Chondrocyte (in vitro differentiated cells): Measurements from ENCODE around the gene BNC2. TPM values are rescaled to one million over a fixed set of nuclear protein-coding genes. Genes with fewer than 3 reads are reported as not detected.

Source experiments
- DNase-seq: peaks from one replicate; pipeline ENCODE4 v3.0.0; 2021; ENCODE audit warnings: mixed read lengths, low spot score
- H3K27ac Mint-ChIP-seq: one replicate; pipeline ENCODE4 v1.8.0; 2021; ENCODE audit warnings: mild to moderate bottlenecking, moderate library complexity, mixed read lengths; ENCODE audit not compliant: unreplicated experiment
- H3K27me3 Mint-ChIP-seq: 2 replicates; pipeline ENCODE4 v1.8.0; 2021; ENCODE audit warnings: low read depth, mixed read lengths
- H3K36me3 Mint-ChIP-seq: 2 replicates; pipeline ENCODE4 v1.8.0; 2021; ENCODE audit warnings: low read depth, mixed read lengths
- H3K4me1 Mint-ChIP-seq: 2 replicates; pipeline ENCODE4 v1.8.0; 2021; ENCODE audit warnings: low read depth, mild to moderate bottlenecking, mixed read lengths
- H3K4me3 Mint-ChIP-seq: one replicate; pipeline ENCODE4 v1.8.0; 2021; ENCODE audit warnings: mild to moderate bottlenecking, moderate library complexity, mixed read lengths; ENCODE audit not compliant: unreplicated experiment
- H3K9me3 Mint-ChIP-seq: 2 replicates; pipeline ENCODE4 v1.8.0; 2021; ENCODE audit warnings: low read depth, mixed read lengths
- CTCF ChIP-seq: fragments of 200-600 bp; sonication (generic); IDR thresholded peaks from 2 replicates; pipeline ENCODE4 v1.5.0; 2021; ENCODE audit warnings: antibody characterized with exemption, mild to moderate bottlenecking, moderate library complexity
- total RNA-seq: library from RNA; stranded (reverse); gene quantifications from 3 replicates; pipeline ENCODE4 v1.2.1, GENCODE V29; 2021

Gene BNC2
- total RNA-seq, 1 donor from 2014 or later, result 17.8 TPM

DNA sequence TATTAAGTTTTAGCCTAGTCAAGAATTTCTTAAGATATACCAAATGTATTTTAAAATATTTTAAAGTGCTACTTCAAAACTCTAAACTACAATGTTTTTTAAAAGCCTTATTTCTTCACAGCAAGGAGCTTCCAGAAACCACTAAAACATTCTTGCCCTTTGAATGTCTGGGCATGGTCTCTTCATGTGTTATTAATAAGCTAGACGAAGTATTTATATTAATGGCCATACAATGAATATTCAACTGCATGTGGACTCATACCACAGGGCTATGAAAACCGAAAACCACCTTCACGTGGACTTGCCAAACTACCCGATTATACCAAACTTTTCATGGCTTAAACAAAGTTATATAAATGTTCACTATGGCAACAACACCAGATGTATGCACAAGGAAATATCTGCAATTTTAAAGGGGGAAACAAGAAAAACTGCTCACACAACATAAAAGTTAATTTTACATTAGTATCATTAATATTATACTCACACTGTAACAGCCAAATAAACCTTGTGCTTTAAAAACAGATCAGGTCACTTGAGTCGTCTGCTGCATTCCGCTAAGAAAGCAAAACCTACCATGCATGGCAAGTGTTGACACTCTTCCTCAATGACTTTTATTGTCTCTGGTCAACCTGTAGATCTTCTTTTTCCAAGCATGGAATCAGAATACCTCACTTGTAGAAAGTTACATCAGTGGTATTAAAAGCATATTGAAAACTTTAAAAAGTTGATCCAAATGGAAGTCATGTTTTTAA lies 246.3 kb downstream of the BNC2 start:
- no peaks in the 10 kb centered on the region for H3K9me3 Mint-ChIP-seq
- H3K27me3 Mint-ChIP-seq, result no peaks in the 10 kb centered on the region
- no peak overlapping the region for H3K4me3 Mint-ChIP-seq

DNA sequence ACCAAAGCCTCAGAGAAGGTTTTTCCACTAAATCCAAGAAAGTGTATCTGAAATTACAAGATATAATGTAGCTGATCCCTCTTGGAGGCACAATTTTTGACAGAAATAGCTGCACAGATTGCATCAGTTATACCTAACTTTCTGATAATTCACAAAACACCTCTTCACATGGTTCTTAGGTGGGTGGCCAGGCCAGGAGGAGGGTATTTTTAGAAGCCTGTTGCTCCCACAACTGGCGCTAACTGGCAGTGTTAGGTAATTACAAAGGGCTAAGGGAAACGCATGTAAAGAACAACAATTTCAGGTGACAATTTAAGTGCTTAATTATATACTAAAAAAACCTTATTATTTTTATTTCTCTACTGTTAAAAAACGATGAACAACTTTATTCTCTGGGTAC lies 247.9 kb downstream of the BNC2 start:
- no peak for DNase-seq
- no peaks in the 10 kb centered on the region for H3K36me3 Mint-ChIP-seq
- H3K27ac Mint-ChIP-seq, result no peak overlapping the region
- no peaks in the 10 kb centered on the region for H3K9me3 Mint-ChIP-seq
- no peak for TF ChIP-seq CTCF
- H3K4me1 Mint-ChIP-seq, result peaks cover 72% of the 10 kb centered on the region
- no peak overlapping the region for H3K4me3 Mint-ChIP-seq
- H3K27me3 Mint-ChIP-seq, result no peaks in the 10 kb centered on the region

More for the DNA sequence above, 246.3 kb downstream of the BNC2 start:
- peak overlapping the region; percentile 13 for H3K27ac Mint-ChIP-seq
- H3K4me1 Mint-ChIP-seq, result peaks cover 77% of the 10 kb centered on the region
- no peak for TF ChIP-seq CTCF
- DNase-seq, result no peak
- no peaks in the 10 kb centered on the region for H3K36me3 Mint-ChIP-seq

- no peaks in the 10 kb centered on the region for H3K36me3 Mint-ChIP-seq
- H3K9me3 Mint-ChIP-seq, result no peaks in the 10 kb centered on the region
- H3K27me3 Mint-ChIP-seq, result no peaks in the 10 kb centered on the region
- H3K4me1 Mint-ChIP-seq, result peaks cover 47% of the 10 kb centered on the region
- no peak for TF ChIP-seq CTCF
- H3K27ac Mint-ChIP-seq, result peak overlapping the region; percentile 50
- H3K4me3 Mint-ChIP-seq, result no peak overlapping the region
- no peak for DNase-seq
These were observed 250.5 kb downstream of the BNC2 start for GRCh38 chr9:16619914-16620520.

DNA sequence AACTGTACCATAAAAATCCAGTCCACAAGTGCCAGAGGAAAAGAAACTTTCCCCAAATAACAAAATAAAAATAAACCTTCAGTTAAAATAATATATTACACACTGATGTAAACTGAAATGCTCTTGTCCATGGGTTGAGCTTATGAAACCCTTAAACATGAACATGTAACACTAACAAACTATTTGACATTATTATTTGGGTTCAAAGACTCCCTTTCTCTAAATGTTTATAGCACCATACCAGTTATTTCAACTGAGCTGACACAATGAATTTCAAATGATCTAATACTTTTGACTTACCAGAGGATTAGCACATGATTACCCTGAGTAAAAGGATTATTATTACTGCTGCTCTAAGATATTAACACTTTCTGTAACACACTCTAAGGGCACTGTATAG lies 251.1 kb downstream of the BNC2 start:
- H3K4me1 Mint-ChIP-seq, result peaks cover 41% of the 10 kb centered on the region
- no peaks in the 10 kb centered on the region for H3K27me3 Mint-ChIP-seq
- H3K9me3 Mint-ChIP-seq, result no peaks in the 10 kb centered on the region
- no peak for TF ChIP-seq CTCF
- no peak for DNase-seq
- H3K36me3 Mint-ChIP-seq, result no peaks in the 10 kb centered on the region
- H3K27ac Mint-ChIP-seq, result peak overlapping the region; percentile 50
- no peak overlapping the region for H3K4me3 Mint-ChIP-seq

DNA sequence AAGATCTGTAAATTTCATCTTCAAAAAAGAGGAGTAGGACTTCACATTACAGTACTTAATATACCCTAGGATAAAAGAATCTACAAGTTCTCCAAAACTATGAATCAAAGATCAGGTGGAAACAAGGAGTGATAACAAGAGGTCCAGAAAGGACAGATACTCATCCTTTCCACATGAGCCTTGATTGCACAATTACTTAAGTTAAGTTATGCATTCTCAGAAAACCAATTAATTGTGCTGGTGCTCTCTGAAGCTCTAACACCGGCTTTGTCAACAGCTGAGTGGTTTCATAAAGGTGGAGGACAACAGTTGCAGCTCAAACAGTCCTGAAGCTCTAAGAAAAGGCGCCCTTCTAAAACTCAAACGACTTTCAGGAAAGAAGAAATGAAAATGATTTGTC lies 251.9 kb downstream of the BNC2 start:
- Mint-ChIP-seq H3K36me3 (no peaks in the 10 kb centered on the region), H3K27ac (peak overlapping the region; percentile 49), H3K9me3 (no peaks in the 10 kb centered on the region), H3K4me3 (no peak overlapping the region), H3K4me1 (peaks cover 32% of the 10 kb centered on the region), H3K27me3 (no peaks in the 10 kb centered on the region)
- no peak for TF ChIP-seq CTCF
- no peak for DNase-seq
